ENCODE results near the gene IWS1. TPM values are rescaled to one million over a fixed set of nuclear protein-coding genes. Genes with fewer than 3 reads are reported as not detected.

The IWS1 gene
- total and polyA plus RNA-seq, 9 of the 15 experiments (the other 6 are each of a cell fraction or from before 2014, with no cell fraction given) = 20.8 to 67.2 (median 46.6) TPM

- no peak for TF ChIP-seq TFAP4 (CRISPR knock-in tag; IDR thresholded peaks at IDR 0.05; ENCODE audit: borderline replicate concordance)
- TF ChIP-seq ELF2 (CRISPR knock-in tag; IDR thresholded peaks at IDR 0.05) = no peak
- TF ChIP-seq MITF (IDR thresholded peaks at IDR 0.05) = no peak
- no peak for TF ChIP-seq STAG1 (CRISPR knock-in tag; IDR thresholded peaks at IDR 0.05; ENCODE audit: borderline replicate concordance)
- TF ChIP-seq HMG20B (CRISPR knock-in tag; IDR thresholded peaks at IDR 0.05) = no peak
- TF ChIP-seq ZBTB11 (CRISPR knock-in tag; IDR thresholded peaks at IDR 0.05) = no peak
- no peak for TF ChIP-seq CTBP1 (IDR thresholded peaks at IDR 0.05; ENCODE audit: borderline replicate concordance)
These were observed 18.9 kb upstream of the IWS1 start (continued) for GRCh38 chr2:127545189-127545588.
